Ramos (cell line): ENCODE measurements around the gene MPG.

Experiments used
- in situ Hi-C: fragments of 300-500 bp; cut with MboI; formaldehyde crosslinking; loops from one replicate; pipeline ENCODE4 v1.14.3; 2022; ENCODE audit warnings: low sequenced_read_pairs; ENCODE audit not compliant: unreplicated experiment

Gene MPG

GRCh38 chr16:64914-65255 is 13.1 kb upstream of the MPG start:
- in situ Hi-C loops = no loop called here

DNA sequence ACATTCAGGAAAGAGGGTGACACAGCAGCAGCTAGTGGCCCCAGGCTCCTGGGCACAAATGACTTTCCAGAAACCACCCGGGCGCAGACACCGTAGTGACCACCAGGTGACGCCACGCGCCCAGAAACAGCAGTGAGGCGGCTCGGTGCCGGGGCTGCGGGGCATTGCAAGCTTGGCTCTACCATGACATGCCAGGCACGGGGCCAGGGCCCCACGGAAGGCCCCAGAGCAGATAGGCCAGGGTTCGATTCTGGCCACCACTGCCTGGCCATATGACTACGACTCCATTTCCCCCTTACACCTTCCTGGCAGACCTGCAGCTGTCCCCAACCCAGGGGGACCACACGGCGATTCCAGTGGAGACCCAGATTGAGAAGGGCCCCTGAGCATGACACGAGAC is 12.3 kb upstream of the MPG start:
- in situ Hi-C loops = no loop called here

DNA sequence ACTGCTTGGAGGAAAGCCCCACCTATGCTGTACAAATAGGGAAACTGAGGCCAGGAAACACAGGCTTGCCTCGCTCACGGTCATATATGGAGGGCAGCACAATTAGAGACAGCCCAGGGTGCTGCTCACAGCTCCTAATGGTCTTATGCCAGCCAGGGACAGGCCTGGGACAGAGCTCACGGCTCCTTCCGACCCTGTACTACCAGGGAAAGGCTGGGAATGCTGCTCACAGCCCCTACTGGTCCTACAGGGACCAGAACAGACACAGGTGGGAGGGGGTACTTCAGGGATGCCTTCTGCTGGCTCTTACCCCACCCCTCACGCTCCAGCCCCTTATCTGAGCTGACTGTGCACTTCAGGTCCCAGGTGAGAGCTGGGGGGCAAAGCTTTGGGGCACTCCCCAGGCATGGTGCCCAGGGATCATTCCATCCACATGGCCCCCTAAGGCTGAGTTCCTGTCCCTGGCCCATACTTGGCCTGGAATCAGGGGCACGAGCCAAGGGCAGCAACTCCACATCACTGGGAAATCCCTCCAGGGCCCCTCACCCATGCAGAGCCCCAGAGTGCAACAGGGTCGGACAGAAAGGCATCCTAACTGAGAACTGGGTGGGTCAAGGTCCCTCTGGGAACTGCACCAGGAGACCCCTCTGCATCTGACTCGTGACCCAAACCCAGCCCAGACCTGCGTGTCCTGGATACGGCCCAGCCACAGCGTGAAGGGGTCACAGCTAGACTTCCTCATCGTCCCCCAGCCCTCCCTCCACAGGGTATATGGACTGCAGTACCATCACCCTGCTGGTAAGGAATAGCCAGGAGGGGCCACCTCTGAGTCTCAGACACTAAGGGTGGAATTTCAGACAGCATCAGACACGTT is 11.5 kb upstream of the MPG start:
- in situ Hi-C loops = no loop called here

DNA sequence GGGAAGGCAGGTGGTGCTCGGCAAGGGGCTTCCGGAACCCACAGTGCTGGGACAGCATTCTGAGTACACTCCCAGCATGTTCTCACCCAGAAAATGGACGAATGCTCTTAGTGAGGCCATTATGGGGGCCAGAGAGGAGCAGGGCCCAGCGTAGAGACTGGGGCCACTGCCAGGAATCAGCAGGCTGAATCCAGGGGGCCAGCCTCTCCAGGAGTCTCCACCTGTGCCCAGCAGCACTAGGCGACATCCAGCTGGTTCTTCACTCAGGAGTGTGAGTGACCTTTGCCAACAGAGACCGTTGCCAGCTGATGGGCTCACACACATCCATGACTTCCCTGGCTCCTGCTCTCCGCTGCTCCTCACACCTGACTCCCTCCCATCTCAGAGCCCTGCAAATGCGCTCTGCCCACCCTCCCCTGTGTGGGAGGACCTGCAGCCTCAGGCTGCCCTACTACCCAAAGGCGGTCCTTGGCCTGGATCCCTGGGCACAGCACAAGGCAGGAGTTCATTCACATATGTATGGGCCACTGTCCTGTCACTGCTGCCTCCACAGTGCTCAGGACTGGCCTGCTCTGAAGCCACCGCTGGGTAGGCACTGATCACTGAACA is 10.7 kb upstream of the MPG start:
- in situ Hi-C loops = no loop called here

DNA sequence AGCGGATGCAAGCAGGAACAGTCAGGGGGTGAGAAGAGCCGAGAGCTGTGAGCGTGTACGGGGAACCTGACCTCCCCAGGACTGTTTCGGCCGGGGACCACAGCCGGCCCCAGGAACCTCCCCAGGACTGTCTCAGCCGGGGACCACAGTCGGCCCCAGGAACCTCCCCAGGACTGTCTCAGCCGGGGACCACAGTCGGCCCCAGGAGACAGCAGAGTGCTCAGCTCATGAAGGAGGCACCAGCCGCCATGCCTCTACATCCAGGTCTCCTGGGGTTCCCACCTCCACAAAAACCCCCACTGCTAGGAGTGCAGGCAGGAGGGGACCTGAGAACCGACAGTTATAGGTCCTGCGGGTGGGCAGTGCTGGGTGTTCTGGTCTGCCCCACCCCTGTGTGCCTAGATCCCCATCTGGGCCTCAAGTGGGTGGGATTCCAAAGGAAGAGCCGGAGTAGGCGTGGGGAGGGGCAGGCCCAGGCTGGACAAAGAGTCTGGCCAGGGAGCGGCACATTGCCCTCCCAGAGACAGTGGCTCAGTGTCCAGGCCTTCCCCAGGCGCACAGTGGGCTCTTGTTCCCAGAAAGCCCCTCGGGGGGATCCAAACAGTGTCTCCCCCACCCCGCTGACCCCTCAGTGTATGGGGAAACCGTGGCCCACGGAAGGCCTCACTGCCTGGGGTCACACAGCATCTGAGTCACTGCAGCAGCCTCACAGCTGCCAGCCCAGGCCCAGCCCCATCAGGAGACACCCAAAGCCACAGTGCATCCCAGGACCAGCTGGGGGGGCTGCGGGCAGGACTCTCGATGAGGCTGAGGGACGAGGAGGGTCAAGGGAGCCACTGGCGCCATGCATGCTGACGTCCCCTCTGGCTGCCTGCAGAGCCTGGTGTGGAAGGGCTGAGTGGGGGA is 9.9 kb upstream of the MPG start:
- in situ Hi-C loops = no loop called here

GRCh38 chr16:69181-69580 is 8.8 kb upstream of the MPG start:
- in situ Hi-C loops = no loop called here

DNA sequence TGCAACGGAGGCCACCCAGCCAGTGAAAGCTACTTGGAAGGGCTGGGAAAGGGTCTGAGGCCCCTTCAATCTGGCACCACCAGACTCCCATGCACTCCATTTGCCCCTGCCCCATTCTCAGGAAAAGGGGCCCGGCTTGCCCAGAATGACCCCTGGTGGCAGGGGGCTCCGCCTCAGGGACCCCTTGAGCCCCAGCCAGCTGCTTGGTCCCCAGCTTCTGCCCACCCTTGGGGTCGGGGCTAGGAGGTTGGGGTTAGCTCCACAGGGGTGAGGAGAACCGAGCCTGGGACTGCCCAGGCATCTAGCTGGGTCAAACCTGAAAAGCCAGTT is 6.8 kb upstream of the MPG start:
- in situ Hi-C loops = no loop called here

DNA sequence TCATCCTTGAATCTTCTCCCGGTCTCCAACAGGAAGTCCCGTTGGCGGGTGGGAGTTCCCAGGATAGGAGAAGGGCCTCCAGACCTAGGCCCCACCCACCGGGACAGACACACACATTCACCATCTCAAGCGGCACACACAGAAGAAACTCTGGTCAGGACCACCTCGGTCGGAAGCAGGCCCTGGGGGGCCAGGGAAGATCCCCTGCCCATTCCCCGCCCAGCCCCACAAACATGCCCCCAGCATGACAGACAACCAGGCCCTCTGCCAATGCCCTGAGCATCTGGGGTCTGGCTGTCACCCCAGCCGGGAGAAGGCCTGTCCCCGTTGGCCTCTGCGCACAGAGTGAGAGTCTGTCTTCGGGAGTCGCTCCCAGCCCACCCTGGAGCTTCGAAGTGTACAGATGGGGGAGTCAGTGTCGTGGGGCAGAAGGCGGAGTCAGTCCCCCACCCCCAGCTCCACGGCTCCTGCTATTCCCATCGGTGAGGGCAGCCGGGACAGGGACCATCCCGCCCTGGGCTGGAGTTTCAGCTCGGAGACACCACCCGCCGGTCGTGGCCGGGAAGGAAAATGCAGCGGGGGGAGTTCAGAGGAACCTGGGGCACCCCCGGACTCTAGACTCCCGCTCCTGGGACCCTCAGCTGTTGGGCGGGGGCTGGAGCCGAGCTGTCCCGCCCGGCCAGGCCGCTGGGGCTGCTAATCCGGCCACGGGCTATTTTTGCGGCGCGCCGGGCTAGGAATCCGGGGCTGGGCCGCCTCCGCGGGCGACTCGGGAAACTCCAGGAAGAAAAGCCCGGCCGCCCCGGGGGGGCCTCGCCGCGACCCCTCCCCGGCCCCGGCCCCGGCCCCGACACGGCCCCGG is 6.3 kb upstream of the MPG start:
- in situ Hi-C loops = no loop called here

- in situ Hi-C loops = no loop called here
Observed at GRCh38 chr16:72561-73548, 5.2 kb upstream of the MPG start, which contains the start of gene RHBDF1. TSS of gene RHBDF1 (minus strand) at chr16:72631. CDS start at chr16:65015, 7,616 bp downstream.

GRCh38 chr16:74051-74746 is 3.8 kb upstream of the MPG start:
- in situ Hi-C loops = no loop called here

DNA sequence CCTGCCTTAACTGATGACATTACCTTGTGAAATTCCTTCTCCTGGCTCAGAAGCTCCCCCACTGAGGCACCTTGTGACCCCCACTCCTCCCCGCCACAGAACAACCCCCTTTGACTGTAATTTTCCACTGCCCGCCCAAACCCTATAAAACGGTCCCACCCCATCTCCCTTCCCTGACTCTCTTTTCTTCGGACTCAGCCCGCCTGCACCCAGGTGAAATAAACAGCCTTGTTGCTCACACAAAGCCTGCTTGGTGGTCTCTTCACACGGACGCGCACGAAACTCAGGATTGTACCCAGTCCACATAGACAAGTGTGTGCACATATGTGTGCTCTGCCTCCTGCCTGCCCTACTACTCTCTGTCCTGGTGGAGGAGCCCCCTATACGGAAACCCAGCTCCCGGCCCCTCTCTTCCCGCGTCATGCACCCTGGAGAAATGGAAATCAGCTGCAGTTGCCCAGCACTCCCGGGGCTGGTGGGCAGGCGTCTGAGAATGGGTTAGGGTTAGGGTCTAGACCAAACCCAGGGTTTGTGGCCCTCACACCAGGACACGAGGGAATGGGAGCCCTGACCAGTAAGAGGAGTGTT is 3.2 kb upstream of the MPG start:
- in situ Hi-C loops = no loop called here

DNA sequence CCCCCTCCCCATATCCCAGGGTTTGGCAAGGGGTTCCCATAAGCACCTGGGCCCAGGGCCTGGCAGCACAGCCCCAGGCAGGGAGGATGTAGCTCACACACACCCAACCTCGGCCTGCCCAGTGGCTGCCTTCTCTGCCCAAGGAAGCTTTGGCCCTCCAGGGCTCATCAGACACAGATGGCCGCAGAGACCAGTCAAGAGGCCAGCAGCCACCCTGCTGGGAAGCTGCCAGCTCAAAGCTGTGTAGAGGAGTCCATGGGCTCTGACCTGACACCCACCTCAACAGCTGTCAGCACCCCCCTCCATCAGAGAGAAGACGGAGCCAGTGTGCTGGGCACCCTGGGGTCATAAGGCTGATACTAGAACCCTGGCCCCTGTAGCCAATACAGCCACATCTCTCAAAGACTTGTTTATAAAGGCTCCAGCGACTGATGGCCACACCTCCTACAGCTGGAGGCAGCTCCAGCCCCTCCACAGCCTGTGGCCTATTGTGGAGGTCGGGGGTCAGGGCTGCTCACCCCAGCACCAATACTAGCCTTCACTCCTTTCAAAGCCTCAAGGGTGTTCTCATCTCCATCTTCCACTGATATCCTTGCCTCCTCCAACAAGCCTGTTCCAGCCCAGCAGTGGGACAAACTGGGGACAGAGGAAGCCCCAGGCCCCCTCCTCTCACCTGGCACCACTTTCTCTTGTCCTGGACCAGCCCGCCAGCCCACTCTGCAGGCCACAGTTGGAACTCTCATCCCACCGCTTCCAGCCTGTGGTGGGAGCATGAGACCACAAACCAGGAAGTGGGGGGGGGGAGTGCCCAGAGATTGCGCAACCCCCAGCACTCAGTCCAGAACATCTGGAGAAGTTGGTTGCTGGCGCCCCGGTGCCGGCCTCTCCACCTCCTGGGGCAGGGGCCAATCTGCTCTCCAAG is 2.2 kb upstream of the MPG start:
- in situ Hi-C loops = no loop called here

- in situ Hi-C loops = no loop called here
Observed at GRCh38 chr16:76535-77272, 1.3 kb upstream of the MPG start.

DNA sequence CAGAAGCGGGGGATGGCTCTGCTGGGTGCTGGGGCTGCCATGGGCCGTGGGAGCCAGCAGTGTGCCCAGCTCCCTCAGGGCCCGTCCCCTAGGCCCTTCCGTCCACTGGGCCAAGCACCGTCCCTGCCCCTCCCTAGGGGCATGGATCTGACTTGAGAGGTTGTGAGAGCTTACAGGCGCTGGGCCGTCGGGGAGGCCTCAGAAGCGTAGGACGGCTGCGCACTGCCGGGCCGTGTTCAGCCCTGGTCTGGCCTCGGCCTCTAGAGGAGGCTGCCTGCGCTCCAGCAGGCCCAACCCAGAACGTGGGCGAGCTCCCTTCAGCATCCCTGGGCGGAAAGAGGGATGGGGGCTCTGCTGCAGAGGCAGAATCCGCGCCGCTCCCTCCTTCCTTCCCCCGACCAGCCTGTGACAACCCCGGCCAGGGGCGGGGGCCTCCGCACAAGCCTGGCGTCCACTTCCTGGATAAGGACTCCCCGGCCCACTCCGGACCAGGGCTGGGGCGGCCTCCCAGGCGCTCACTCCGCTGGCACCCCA is 685 bp upstream of the MPG start:
- in situ Hi-C loops = no loop called here

DNA sequence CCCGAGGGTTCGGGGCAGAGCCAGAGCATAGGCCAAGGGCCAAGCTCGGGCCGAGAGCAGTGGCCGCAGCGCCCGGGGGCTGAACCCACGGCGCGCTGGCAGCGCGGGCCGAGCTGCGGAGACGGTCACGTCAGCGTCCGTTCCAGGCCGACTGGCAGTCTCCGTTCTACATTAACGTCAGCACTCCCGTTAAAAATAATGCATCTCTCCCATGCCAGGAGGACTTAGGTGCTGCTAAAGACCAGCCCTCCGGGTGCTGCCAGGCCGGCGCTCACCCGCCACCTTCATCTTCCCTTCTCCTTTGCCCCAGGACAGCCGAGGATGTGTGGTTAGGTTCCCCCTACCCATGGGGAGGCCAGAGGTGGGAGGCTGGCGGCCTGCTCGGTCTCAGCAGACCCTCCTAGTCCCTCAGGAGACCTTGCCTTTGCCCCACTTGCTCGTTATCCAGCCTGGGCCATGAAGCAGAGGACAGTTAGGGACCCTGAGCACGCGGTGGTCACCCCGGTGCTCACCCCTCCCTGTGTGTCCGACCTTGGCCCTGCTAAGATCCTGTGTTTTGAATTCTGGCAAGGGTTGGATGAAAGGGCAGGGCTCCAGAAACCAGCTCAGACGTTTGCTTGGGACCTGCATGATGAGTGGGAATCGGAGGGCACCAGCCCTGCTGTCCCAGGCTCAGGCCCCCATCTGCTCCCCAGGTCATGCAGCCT is 572 bp downstream of the MPG start:
- in situ Hi-C loops = no loop called here
